Lung (tissue), 12 donors: ENCODE data around the gene NREP. TPM values are rescaled to one million over a fixed set of nuclear protein-coding genes. Genes with fewer than 3 reads are reported as not detected.

ENCODE experiments used
- ATAC-seq: fragments of 200-7000 bp; cut with Tn5 transposase; one replicate; pipeline ENCODE4 v1.9.1; 2020; ENCODE audit warnings: moderate number of reproducible peaks; ENCODE audit not compliant: insufficient read depth, low FRiP score
- DNase-seq, 3 donors: peaks; one replicate each; pipeline ENCODE4 v3.0.0-alpha.2; 2013 to 2017
- H3K27ac ChIP-seq, 2 donors: one replicate each; pipeline ENCODE4 v1.5.1; 2013; ENCODE audit warnings: mild to moderate bottlenecking in 2 of 2, moderate library complexity in 2 of 2, control low read depth in 1 of 2, inconsistent platforms in 1 of 2, low read depth in 1 of 2, low read length in 1 of 2
- H3K27me3 ChIP-seq, 3 donors: one replicate each; pipeline ENCODE4 v1.5.1; 2013; ENCODE audit warnings: low read length in 2 of 3; ENCODE audit not compliant: control insufficient read depth in 3 of 3, insufficient read depth in 3 of 3
- H3K36me3 ChIP-seq, 4 donors: one replicate each; pipeline ENCODE4 v1.5.1; 2013; ENCODE audit warnings: low read length in 4 of 4, mild to moderate bottlenecking in 1 of 4, moderate library complexity in 1 of 4; ENCODE audit not compliant: control insufficient read depth in 4 of 4, insufficient read depth in 4 of 4
- H3K4me1 ChIP-seq, 5 donors: one replicate each; pipeline ENCODE4 v1.5.1; 2013; ENCODE audit warnings: low read length in 5 of 5, mild to moderate bottlenecking in 2 of 5, moderate library complexity in 1 of 5; ENCODE audit not compliant: control insufficient read depth in 5 of 5, insufficient read depth in 5 of 5
- H3K4me3 ChIP-seq: one replicate; pipeline ENCODE4 v1.5.1; 2013; ENCODE audit warnings: mild to moderate bottlenecking, control low read depth, moderate library complexity
- H3K9ac ChIP-seq, 2 donors: one replicate each; pipeline ENCODE4 v1.5.1; 2013; ENCODE audit warnings: low read length in 2 of 2, control low read depth in 1 of 2; ENCODE audit not compliant: insufficient read depth in 1 of 2
- H3K9me3 ChIP-seq, 4 donors: one replicate each; pipeline ENCODE4 v1.5.1; 2013; ENCODE audit warnings: low read length in 3 of 4, mild to moderate bottlenecking in 1 of 4, moderate library complexity in 1 of 4; ENCODE audit not compliant: control insufficient read depth in 4 of 4, insufficient read depth in 3 of 4
- CTCF ChIP-seq: IDR thresholded peaks from 2 replicates; pipeline ENCODE4 v1.5.1; 2012; ENCODE audit warnings: mild to moderate bottlenecking; ENCODE audit errors: control extremely low read depth, extremely low read depth
- WGBS, 2 donors: extraction: QIAGEN DNeasy Blood & Tissue Kit; methylation state at CpG; one replicate each; pipeline ENCODE4 v1.1.7; 2013; 5-methylcytosine and 5-hydroxymethylcytosine counted together
- polyA plus RNA-seq, 2 donors: library from polyadenylated mRNA; stranded (reverse); fragments of 200-250 nt; gene quantifications; one replicate each; pipeline ENCODE4 v1.2.1, GENCODE V29; 2013
- total RNA-seq, 2 donors: library from RNA; depleted of rRNA in 1 of 2; stranded (reverse); fragments of >200 nt in 1 of 2; gene quantifications; one replicate each; pipeline ENCODE4 v1.2.1, GENCODE V29; 2014 to 2021
- donor health status: control.
- donor health status: control.
- donor health status: Bipolar disorder and iron deficiency.
- donor health status: healthy.
- donor health status: DM: yes; HTN: yes; CAD: no.

NREP gene
- total and polyA plus RNA-seq, 4 donors: 10.8 to 326 (median 16.8) TPM

GRCh38 chr5:111739416-111739815 is 17.6 kb downstream of the NREP start:
- 84 to 94% methylated on average over 3 of the region's 3 CpGs for WGBS, 2 donors
- H3K27me3 ChIP-seq: no peaks in the 10 kb centered on the region
- no peak overlapping the region for H3K9ac ChIP-seq
- DNase-seq (no peak), ATAC-seq (no peak)
- H3K4me1 ChIP-seq: peaks cover 7 to 97% (median 43%) of the 10 kb centered on the region in 5 donors
- no peaks in the 10 kb centered on the region for H3K9me3 ChIP-seq
- TF ChIP-seq CTCF: no peak
- no peak overlapping the region for H3K4me3 ChIP-seq
- H3K36me3 ChIP-seq: peaks cover 0 to 9% (median 3%) of the 10 kb centered on the region in 4 donors
- H3K27ac ChIP-seq: no peak overlapping the region

GRCh38 chr5:111738118-111738517 is 18.9 kb downstream of the NREP start:
- Histone ChIP-seq H3K9me3 (no peaks in the 10 kb centered on the region), H3K36me3 (peaks cover 0 to 22% (median 8%) of the 10 kb centered on the region in 4 donors), H3K27me3 (no peaks in the 10 kb centered on the region), H3K9ac (no peak overlapping the region), H3K4me1 (peaks cover 7 to 97% (median 42%) of the 10 kb centered on the region in 5 donors), H3K27ac (no peak overlapping the region), H3K4me3 (no peak overlapping the region)
- WGBS, 2 donors: 86 to 88% methylated on average over 5 of the region's 5 CpGs
- DNase-seq (no peak), ATAC-seq (no peak)
- no peak for TF ChIP-seq CTCF

- H3K4me1 ChIP-seq: peaks cover 7 to 93% (median 42%) of the 10 kb centered on the region in 5 donors
- ATAC-seq (no peak), DNase-seq (peak in 2 of 3 donors; percentile 54 to 64)
- TF ChIP-seq CTCF: no peak
- H3K9ac ChIP-seq: no peak overlapping the region
- no peak overlapping the region for H3K27ac ChIP-seq
- peaks cover 0 to 23% (median 10%) of the 10 kb centered on the region in 4 donors for H3K36me3 ChIP-seq
- 32 to 72% methylated on average over 1 of the region's 1 CpG for WGBS, 2 donors
- no peaks in the 10 kb centered on the region for H3K9me3 ChIP-seq
- no peak overlapping the region for H3K4me3 ChIP-seq
- no peaks in the 10 kb centered on the region for H3K27me3 ChIP-seq
These were observed 19.3 kb downstream of the NREP start for GRCh38 chr5:111737716-111738115.
